Hepatocyte (in vitro differentiated cells): ENCODE results near the gene PACRGL.

Experiments
- EZH2phosphoT487 ChIP-seq: fragments of 200-600 bp; sonication (generic); IDR thresholded peaks from one replicate; pipeline ENCODE4 v1.6.1; 2018; ENCODE audit warnings: antibody characterized with exemption, mild to moderate bottlenecking, low read depth, moderate library complexity; ENCODE audit not compliant: unreplicated experiment, severe bottlenecking
- TF ChIP-seq, protein P1 (sequence below): fragments of 200-600 bp; sonication (generic); IDR thresholded peaks from 2 replicates; pipeline ENCODE4 v1.5.1; 2016; ENCODE audit warnings: antibody characterized with exemption, mild to moderate bottlenecking; ENCODE audit not compliant: poor library complexity

DNA sequence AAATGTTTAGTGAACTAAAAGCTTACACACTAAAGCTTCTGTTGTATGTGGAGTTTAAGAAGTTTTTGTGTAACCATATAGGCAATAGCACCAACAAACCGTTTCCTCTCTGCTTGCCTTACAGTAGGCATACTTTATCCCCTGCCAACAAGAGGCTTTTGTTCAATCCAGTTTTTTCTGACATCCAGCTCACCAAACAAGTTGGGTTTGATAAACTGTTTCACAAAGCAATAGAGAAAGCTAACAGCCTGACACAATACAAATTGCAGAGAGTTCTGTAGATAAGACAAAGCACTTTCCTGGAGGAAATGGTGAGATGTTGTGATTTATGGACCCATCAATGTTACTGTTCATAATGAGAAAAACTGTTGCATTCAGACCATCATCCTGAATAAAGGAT lies 53.8 kb downstream of the PACRGL start:
- TF ChIP-seq, protein P1, sequence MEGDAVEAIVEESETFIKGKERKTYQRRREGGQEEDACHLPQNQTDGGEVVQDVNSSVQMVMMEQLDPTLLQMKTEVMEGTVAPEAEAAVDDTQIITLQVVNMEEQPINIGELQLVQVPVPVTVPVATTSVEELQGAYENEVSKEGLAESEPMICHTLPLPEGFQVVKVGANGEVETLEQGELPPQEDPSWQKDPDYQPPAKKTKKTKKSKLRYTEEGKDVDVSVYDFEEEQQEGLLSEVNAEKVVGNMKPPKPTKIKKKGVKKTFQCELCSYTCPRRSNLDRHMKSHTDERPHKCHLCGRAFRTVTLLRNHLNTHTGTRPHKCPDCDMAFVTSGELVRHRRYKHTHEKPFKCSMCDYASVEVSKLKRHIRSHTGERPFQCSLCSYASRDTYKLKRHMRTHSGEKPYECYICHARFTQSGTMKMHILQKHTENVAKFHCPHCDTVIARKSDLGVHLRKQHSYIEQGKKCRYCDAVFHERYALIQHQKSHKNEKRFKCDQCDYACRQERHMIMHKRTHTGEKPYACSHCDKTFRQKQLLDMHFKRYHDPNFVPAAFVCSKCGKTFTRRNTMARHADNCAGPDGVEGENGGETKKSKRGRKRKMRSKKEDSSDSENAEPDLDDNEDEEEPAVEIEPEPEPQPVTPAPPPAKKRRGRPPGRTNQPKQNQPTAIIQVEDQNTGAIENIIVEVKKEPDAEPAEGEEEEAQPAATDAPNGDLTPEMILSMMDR = no peak
- TF ChIP-seq EZH2phosphoT487 = no peak
